CD4-positive, alpha-beta T cell treated with Interleukin-1 beta for 1 hour (primary cell): Measurements from ENCODE around the gene FGFR3.

ENCODE experiments used
- DNase-seq, 2 donors: peaks; one replicate each; pipeline ENCODE4 v3.0.0-alpha.2; 2020 to 2022

FGFR3 gene

DNA sequence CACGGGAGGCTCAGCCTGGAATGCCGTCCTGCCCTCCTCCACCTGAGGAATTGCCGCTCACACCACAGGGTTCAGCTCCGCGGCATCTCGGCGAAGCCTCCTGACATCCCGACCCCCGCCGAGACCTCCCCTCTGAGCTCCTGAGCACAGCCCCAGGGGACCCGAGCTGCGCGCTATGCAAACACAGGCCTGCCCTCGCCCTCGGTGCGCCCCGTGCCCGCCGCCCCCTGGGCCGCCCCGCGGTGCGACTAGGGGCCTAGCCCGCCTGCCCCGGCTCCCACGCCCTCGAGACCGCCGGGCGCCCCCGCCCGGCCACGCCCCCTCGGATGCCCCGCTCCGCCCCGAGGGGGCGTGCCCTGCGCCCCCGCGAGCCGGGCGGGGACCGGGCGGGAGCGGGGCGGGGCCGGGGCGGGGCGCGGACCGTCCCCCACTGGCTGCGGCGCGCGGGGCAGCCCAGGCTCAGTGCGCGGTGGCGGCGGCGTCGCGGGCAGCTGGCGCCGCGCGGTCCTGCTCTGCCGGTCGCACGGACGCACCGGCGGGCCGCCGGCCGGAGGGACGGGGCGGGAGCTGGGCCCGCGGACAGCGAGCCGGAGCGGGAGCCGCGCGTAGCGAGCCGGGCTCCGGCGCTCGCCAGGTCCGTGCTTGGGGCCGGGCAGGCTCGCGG lies at the start of gene FGFR3:
FGFR3 (plus strand) TSS at position 462 of the 664 bp plus-strand sequence. CDS start 642 bp downstream, outside the sequence.
- peak; percentile 22 to 37 for DNase-seq

DNA sequence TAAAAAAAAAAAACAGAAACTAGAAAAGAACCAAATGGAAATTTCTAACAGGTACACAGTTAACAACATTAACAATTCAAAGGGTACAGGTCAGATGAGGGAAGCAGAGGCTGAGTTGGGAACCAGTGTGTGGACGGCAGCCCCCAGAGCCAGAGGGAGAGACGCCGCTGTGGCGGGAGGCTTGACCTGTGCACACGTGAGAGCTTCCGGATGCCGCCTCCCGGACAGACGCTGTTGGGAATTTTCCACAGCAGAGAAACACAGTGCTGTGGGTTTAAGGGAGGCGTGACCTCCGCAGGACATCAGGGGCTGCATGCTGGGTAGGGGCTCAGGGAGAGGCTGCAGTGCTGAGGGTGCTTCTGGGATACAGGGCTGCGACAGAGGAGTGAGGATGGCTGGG lies 49.5 kb upstream of the FGFR3 start:
- no peak for DNase-seq

DNA sequence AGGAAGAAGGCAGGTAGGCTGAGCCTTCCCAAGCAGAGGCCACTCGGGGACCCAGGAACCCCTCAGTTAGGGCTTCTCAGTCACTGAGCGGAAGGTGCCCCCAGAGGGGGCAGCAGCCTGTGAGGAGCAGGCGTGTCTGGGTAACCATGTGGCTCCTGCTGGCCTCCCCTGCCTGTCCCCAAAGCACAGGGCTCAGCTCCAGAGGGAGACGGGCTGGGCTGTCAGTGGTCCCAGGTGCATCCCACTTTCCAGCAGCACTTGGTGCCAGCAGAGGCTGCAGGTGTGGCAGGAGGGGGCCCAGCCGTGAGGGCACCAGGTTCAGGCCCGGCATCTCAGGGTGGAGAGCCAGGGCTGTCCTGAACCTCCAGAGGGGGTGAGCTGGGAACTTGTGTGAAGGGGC lies 49.1 kb upstream of the FGFR3 start:
- DNase-seq, result no peak

DNA sequence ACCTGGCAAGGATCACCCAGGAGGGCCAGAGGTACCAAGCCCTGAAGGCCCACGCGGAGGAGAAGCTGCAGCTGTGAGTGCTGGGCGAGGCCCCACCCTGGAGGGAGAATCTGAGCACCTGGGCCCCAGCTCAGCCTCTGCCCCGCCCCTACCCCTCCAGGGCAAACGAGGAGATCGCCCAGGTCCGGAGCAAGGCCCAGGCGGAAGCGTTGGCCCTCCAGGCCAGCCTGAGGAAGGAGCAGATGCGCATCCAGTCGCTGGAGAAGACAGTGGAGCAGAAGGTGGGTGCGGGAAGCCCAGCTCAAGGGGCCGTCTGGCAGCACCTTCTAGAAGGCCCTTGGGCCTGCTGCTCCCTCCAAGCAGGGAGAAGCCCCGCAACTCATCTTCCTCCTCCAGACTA lies 48.5 kb upstream of the FGFR3 start:
- DNase-seq, result no peak

DNA sequence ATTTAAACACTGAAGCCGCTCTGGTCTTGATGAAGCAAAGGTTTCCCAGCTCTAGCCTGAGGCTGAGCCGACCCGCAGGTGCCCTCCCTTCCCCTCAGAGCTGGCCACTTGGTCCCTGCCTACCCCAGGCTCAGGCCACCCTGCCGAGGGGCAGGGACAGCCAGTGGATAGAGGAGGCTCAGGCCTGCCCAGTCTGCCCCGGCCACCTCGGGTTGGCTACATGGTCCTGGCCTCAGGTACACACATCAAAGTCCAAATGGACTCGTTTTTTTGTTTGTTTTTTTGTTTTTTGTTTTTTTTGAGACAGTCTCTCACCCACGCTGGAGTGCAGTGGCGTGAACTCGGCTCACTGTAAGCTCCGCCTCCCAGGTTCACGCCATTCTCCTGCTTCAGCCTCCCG lies 47.9 kb upstream of the FGFR3 start:
- DNase-seq, result no peak

DNA sequence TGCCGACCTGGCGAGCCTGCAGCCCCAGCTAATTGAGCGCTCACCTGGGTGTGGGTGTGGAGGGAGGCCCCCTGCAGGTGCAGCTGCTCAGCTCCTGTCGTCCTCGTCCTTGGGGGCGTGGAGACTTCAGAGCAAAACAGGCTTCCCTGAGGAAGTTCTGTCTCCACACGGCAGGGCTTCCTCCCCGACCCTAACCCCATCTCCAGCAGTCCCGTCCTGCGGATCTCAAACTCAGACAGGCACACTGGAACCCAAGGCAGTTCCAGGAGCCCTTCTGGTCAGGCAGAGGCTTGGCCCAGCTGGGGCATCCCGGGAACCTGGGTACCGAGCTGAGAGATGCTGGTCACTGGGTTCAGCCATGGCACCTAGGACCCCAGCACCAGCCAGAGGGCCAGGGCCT lies 47.4 kb upstream of the FGFR3 start:
- no peak for DNase-seq

DNA sequence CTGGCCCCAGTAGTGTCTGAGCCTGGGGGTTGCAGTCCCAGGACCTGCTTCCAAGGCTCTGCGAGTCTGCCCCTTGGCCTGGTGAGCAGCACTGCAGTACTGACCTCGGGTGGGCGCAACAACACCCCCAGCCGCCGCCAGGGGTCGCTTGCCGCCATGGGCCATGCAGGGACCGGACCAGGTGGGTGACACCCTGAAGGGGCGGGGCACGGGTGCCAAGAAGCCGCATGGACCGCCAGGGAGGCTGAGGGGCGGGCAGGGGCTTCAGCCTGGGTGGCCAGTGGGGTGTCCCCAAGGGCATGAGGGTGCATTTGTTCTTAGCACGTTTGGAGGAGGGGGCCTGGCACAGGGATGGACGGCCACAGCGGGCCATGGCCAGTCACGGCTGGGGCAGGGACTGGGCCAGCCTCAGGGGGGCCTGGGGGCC lies 46.8 kb upstream of the FGFR3 start:
- DNase-seq, result peak; percentile 77 to 78

DNA sequence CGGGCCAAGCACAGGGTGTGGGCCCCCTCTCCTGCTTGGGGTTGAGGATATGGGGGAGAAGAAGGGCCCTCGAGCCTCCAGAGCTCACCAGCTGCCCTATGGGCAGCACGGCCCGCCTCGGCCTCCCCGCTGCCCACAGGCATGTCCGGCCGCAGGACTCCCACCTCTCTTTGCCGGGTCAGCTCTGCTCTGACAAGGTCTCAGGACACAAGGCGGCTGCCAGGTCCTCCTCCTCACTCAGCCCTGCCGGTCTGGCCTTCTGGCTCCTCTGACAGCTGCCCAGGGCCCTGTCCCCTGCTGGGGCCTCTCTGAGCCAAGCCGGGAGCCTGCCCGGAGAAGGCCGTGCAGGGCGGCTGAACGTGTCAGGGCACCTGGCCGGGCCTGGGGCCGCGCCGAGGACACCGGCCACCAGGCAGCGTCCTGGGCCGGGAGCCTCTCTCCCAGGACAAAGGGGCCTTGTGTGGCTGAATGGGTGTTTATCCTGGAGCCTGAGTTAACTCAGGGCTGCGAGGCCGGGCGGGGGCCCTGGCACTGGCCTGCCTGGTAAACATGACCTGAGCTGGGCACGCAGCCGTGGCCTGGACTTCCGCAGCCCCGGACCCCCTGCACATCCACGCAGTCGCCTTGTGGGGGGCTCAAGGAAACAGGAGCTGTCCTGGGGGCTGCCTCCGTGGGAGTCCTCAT lies 46.0 kb upstream of the FGFR3 start:
- DNase-seq, result no peak

DNA sequence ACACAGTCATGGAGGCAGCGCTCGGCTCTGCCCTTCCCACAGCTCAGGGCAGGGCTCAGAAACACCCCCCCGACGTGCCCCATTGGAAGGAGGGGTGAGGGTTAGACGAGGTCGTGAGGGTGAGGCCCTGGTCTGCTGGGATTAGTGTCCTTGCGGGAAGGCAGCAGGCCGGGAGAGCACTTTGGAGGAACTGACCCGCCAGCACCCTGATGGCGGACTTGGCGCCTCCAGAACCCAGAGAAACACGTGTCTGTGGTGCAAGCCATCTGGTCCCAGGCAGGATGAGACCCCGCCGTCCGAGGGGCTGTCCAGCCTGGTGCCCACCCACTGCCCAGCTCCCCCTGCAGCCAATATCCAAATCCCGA lies 45.5 kb upstream of the FGFR3 start:
- DNase-seq, result no peak

DNA sequence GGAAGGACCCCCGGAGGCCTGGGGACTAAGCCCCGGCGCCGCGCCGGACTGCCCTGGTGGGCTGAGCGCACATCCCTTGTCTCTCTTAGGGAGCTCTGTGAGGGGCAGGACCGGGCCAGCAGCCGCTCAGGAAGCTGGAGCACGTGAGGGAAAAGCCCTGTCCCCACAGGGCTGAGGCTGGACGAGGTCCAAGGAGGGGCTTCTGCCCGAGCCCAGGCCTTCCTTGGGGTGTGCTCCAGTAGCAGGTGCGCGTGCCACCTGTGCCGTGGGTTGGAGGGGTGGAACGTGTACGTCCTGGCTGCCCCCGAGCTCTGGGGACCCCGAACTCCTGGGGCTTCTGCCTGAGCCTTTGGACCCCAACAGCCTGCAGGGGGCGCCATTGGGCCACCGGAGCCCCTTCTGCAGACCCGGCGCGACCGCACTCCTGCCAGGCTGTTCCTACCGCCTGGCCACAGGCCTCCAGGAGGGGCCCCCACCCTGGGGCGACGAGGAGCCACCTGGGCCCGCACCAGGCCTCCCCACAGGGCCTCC lies 44.6 kb upstream of the FGFR3 start:
- DNase-seq, result peak; percentile 72

DNA sequence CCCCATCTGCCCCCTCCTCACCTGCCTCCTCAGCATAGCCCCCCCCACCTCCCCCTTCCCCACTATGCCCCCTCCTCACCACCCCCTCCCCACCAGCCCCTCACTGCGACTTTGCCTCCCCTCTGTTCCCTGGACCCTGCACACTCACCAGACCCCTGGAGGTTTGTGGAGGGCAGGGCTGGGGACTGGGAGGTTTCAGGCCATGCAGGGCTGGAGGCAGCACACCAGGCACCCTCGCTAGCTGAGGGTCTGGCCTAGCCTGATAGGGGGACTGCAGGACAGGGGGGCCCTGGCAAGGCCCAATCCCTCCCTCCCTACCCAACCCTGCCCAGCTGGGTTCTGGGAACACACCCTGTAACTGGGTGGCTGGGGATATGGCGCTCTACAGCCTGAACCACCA lies 43.7 kb upstream of the FGFR3 start:
- no peak for DNase-seq

DNA sequence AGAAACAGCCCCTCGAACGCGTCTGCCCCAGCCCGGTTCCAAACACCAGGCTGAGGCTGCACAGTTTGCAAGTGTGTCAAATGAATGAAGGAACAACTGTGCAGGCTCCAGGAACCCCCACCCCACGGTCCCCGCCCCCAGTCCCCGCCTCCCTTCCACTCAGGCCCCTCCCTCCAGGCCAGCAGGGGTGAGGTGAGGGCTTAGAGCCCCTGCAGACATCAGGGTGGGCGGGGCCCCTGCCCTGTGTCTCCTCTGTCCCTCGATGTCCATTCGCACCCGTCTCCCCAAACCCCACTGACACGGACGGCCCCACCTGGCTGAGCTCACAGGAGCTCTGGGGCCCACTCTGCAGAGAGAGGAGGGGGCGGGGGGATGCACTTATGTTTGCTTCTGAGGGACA lies 43.3 kb upstream of the FGFR3 start:
- DNase-seq, result no peak

DNA sequence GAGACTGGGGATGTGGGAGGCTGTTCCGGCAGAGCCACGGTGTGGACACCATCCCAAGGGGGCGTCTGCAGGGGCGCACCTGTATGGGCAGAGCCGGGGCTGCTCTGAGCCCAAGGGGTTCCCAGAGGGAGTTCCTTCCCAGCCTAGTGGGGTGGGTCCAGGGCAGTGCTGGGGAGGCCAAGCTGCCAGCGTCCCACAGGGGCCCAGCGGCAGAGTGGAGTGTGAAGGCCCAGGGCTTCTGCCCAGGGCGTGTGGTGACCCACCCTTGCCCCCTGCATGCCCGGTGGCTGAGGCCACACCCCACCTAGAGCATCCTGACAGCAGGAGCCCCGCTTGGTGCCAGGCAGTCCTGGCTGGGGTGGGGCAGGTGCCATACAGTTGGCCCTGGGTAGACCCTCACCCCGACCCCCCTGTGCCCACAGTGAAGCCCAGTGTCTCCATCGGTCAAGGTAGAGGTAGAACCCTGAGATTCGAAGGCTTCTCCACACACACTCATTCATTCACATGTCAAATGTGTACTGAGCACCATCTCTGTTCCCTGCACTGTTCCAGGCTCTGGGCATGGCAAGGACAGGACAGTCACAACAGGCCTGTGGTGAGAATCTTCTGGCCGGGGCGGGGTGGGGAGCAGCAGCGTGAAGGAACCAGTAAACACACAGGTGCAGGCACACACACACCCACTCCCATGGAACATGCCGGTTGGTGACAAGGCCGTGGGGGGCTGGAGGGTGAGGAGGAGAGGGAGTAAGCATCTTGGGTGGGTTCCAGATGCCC lies 42.5 kb upstream of the FGFR3 start:
- no peak for DNase-seq

DNA sequence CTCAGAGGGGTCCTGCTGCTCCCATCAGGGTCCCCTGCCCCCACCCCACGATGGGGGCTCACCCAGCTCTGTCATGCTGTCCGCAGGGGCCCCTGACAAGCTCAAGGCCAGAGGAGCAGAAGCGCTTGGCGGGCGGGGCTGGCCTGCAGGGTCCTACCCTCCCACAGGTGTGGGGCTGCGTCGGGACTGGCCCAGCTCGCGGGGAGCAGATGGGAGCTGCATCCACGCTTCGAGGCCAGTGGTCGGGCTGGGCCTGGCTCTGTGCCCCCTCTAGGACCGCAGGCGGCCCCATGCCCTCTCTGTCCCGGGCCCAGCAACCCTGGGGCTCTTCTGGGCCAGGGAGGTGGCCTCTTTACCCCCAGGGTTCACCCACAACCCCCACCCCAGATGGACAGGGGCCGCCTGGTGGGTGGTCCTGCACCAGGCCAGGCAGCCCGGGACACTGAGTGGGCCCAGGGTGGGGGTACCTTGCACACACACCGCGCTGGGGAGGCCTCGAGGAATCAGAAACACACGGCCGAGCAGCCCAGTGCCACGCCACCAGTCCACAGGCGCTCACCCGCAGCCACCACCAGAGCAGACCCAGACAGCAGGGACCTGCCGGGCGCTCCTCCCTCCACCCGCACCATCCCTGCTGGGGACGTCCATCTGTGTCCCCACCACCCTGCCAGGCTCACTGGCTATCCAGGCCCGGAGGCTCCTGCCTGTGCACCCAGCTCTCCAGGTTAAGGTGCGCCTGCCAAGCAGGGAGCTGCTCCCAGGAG lies 41.8 kb upstream of the FGFR3 start:
- no peak for DNase-seq

DNA sequence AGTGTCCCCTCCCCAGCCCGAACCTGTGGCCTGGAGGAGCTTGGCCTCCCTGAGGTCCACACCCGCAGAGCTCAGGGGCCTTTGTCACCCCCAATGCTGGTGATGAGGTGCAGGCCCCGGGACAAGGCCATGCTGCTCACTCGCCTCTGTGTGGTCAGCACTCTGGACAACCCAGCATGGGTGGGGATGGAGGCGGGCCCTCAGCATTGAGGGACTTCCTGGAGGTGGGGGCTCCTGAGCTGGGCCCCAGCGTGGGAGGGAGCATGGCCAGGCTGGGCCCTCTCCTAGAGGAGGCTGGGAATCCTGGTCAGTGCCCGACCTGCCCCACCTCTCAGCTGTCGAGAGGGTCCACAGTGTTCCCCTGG lies 41.2 kb upstream of the FGFR3 start:
- no peak for DNase-seq

DNA sequence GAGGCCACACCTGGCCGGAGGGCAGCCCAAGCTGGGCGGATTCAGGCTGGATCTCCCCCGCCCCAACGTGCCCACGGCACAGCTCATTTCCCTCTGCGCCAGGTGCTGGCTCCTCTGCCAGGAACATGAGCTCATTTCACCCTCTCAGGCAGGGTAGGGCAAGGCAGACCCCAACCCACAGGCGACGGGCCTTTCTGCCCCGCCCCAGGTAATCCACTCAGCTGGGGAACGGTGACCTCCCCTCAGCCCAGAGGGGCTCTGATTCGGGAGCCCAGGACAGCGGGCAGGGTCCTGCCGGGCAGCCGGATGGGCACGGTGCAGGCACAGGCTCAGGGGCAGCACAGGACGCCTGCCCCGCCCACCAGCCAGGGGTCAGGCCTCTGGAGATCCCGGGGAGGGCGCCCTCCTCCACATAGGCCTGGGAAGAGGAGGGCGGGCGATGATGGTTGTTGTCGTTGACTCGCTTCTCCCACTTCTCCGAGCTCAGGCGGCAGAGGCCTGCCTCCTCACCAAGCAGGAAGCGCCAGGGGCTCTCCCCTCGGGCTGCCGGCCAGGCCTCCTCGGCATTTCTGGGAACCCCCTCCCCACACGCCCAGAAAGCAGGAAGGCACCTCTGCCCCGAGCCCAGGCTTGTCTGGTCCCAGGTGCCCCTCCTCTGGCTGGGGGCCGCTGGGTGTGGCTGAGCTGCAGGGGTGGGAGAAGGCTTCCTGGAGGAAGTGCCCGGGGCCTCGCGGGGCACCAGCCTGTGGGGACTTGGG lies 40.6 kb upstream of the FGFR3 start:
- DNase-seq, result peak; percentile 7 to 15

DNA sequence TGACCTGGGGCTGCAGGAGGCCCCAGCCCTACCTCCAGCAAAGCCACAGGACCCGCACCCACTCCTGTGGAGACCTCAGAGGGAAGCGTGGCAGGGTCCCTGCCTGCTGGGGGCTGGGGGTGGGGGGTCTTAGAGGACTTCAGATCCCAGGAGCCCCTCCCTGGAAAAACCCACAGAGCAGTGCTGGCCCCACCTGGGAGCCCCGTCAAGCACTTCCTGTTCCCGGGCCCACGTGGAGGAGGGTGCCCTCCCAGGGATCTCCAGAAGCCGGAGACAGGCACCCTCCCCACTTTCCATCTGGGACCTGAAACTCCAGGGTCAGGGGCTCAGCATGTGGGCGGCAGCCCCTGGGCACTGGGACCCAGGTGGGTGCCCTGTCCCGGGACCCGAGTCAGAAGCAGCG lies 39.8 kb upstream of the FGFR3 start:
- DNase-seq, result no peak

DNA sequence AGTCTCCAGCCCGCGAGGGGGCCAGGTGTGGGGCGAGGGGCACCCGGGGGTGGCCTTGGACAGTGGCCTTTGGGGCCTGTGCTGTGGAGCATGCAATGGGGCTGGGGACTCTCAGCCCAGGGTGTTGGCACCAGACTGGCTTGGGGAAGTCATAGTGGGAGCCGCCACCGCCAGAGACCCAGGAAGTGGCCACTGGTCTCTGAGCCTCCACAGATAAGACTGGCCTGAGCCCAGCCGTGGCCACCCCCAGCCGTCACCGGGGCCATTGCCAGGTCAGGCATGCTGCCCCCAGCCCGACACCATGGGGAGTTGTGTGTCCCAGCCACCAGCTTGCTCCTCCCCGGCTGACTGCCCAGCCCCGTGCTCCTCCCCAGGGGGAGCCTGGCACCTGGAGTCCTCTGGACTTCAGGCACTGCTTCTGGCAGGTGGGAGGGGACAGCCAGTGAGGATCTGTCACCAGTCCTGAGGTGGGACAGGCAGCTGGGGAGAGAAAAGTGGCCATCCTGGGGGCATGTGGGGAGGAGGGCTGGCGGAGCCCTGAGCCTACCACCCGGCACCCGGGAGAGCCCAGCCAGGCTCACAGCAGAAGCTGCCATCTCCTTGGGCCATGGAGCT lies 39.3 kb upstream of the FGFR3 start:
- no peak for DNase-seq

DNA sequence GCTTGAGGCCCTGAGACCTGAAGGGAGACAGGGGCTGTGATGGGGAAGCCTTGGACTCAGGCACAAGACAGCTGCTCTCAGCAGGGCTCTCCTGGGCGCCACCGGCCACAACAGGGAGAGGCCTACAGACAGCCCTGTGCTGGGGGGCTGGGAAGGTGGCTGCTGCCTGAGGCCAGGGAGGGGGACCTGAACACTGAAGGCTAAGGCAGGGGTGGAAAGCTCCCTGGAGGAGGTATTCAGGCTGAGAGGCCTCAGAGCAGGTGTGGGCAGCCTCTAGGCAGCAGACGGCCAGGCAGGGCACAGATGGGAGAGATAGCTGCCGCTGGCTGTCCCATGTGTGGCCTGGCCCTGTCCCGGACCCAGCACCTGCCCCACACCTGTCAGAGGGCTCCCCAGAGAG lies 38.8 kb upstream of the FGFR3 start:
- DNase-seq, result no peak

DNA sequence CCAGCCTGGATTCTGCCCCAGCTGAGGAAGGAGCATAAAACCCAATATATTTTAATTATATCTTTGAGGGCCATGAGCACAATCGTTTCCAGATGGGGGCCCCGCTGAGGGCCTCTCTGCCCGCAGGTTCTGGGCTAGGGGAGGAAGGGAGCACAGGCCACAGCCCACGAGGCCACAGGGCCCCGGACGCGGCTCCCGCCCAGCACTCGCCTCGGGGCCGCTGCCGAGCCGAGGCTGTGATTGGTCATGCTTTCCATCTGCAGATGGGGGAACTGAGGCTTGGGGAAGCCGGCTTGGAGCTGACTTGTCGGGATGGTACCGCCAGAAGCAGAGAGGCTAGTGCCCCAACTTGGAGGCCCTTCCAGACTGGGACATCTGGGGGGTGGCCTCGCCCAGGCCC lies 37.8 kb upstream of the FGFR3 start:
- no peak for DNase-seq

DNA sequence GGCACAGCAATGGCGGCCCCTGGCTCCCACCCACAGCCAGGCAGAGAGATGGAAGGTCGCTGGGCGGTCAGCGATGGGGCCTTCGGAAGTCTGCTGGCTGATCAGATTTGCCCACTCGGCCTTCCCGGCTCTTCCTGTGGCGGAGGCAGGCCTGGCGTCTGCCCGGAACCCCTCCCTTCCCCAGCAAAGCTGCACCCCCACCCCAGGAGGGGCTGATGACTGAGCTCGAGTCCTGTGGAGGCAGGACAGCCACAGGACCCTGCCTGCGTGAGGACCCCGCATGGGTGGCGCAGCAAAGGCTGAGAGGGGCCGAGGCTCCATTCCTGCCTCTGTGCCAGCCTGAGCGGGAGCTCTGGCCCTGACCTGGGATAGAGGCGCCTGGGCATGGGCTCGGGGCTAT lies 37.0 kb upstream of the FGFR3 start:
- no peak for DNase-seq
